GM21529 (cell line): ENCODE measurements around the gene THBS2.

Experiments
- ATAC-seq: cut with Tn5 transposase; IDR thresholded peaks from one replicate; pipeline ENCODE4 v1.9.1; 2021; ENCODE audit not compliant: unreplicated experiment

Gene THBS2

DNA sequence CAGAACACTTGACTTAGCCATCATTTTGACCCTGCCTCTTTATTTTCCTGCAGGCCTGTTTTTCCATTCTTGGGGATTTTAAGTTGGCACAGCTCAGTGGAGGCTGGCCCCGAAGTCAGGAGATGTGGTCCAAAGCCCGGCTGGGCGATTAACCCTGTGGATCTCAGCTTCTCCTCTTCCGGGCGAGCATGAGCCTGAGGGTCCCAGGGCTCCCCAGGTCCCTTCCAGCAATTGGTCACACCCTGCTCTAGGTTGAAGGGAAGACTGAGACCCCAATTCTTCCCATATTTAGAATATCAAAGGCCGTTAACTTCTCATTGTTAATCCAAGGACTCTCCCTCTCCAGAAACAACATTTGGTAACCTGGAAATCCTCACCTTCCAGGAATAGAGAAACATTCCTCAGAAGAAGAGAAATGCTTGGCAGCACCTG is 2.3 kb downstream of the THBS2 start:
- ATAC-seq: no peak

DNA sequence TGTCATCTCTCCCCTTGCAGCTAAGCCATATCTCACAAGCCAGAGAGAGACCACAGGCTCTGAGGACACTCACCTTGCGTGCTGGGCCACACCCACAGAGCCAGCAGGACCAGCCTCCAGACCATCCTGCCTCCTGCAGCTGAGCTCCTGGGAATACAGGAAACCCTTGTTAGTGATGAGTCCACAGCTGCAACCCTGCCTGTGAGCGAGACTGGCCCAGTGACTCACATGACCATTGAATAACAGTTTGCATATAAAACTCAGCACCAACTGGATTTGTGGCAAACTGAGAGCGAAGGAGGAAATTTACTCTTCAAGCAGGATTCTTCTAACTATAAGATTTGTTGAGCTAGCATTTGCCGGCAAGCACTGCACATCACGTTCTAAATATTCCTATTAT is 3.0 kb downstream of the THBS2 start:
- ATAC-seq: no peak

DNA sequence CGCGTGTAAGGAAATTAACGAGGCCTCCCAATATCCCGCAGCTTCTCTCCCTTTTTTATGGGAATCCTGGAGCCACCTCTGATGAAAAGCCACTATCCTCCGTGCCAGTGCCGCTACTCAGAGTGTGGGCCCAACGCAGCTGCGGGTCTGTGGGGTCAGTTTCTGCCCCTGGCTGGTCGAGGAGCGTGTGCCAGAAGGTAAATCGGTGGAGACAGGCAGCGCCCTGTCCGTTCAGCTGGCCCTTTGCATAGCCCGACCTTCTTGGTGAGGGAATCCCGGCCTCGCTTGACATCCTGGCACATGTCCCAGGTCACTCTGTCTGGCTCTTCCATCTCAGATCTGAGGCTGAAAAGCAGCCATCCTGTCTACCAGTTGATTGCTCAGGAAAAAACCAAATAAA is 4.6 kb downstream of the THBS2 start:
- ATAC-seq: no peak

DNA sequence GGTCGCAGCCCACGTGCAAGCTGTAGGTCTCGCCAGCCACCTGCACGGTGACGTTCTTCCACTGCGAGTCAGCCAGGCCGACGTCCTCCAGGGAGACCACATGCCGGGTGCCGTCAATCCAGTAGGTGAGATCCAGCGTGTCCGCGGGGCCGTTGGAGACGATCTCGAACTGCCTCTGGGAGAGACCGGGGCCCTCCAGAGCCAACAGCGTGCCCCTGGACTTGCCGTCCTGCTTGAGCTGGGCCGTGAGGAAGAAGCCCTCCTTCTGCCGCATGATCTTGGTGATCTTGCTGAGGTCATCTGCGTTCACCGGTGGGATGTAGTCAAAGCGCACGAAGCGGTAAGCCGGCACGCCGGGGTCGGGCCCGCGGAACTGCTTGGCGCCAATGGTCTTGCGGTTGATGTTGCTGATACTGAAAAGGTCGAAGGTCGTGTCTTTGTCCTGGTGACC is 5.1 kb downstream of the THBS2 start:
- ATAC-seq: no peak

DNA sequence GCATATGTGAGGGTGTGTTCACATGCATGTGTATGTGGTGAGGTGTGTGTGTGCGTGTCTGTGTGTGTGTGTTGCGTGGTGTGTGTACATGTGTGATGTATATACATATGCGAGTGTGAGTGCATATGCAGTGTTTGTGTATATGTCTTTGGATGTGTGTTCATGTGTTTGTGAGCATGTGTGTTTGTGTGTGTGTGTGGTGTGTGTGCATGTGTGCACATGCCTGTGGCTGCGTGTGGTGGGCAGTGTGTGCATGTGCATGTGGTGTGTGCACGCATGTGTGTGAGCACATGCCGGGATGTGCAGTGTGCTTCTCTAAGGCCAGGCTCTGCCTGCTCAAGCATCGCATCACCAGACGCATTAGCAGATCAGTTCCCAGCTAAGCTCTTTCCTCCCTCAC is 5.7 kb downstream of the THBS2 start:
- no peak for ATAC-seq

DNA sequence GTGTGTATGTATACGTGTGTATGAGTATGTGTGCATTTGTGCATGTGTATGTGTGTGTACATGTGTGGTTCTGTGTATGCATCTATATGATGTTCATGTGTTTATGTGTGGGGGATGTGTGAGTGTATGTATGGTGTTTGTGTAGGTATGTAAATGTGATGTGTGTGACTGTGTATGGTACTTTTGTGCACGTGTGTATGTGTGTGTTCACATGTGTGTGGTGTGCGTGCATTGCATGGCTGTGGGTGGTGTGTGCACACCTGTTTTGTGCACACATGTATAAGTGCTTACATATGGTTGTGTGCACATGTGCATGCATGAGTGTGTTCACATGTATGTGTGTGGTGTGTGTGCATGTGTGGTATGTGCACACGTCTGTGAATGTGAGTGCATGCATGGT is 6.2 kb downstream of the THBS2 start:
- ATAC-seq: no peak

DNA sequence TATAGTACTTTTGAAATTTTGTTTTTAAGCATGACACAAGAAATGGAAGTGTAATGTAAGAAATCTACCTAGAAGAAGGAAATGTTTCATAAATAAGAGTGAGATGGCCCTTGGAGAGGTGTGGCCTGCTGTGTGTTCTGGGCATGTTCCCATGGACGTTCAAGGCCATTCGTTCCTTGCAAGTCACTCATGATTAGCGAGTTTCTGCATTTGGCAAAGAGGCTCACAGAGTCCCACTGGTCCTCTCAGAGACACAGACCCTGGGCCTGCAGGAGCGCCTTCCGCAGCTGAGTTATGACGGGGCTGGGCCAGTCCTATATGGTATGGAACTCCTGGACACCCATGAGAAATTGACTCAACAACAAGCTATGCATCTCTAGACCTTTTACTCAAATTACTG is 7.2 kb downstream of the THBS2 start:
- ATAC-seq: no peak

DNA sequence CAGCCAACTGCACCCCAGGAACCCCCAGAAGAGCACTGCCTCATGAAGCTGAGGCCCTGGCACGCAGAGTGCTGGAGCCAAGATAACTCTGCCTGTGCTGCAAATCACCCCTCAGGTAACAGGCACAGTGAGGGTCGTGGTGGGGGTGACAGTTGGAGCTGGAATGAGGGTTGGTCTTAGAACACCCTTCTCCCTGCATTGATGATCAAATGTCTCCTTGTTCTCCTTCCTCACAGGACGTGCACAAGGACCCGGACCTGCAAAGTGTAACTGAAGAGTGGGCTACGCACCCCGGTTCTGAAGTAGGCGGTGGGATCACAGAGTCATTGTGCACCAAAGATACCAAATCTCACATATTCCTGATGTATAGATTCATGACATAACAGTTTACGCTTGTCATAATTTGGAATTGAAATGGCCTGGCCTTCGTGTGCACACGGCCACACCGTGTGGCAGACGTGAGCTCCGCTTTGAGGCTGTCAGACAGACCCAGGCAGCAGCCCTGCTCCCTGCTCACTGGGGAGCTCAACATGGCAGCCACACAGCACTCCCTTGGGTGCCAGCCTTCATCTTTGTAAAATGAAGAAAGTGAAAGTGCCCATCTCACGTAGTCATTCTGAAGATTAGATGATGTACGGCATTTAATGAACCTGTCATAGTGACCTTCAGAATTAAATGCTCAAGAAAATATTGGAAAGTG is 8.8 kb downstream of the THBS2 start:
- ATAC-seq: no peak

DNA sequence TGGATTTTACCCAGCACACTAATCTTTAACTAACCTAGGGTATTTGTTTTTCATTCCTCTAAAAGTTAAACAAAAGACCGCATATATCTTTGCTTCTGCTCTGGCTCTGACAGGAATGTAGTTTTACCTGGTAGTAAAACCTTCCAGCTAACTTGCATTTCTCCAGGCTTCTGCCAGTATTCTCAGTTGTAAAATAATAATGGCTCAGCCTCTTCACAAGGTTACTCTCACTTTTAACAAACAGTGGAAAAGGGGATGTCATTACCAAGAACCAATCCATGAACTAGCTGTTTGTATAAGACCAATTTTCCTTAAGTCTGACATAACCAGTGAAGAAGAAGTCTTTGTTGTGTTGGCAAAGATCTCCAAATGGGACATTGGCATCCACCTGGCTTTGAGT is 10.0 kb downstream of the THBS2 start:
- no peak for ATAC-seq

DNA sequence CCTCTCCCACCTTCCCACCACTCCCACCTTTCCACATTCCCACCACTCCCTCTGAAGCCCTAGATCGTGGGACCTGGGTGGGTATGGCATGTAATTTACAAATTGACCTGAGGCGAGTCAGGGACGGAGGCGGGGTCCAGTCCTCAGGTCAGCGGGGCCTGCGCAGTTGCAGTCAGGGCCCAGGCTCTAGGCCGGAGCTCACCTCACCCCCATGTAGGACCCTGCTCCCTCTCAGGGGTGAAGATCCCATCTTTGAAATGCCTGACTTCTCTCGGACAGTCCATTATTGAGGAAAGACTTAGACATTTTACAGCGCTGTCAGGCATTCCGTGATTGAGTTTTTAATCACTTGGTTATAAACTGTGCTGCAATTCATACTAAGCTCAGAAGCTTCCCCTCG is 10.5 kb downstream of the THBS2 start:
- ATAC-seq: no peak

DNA sequence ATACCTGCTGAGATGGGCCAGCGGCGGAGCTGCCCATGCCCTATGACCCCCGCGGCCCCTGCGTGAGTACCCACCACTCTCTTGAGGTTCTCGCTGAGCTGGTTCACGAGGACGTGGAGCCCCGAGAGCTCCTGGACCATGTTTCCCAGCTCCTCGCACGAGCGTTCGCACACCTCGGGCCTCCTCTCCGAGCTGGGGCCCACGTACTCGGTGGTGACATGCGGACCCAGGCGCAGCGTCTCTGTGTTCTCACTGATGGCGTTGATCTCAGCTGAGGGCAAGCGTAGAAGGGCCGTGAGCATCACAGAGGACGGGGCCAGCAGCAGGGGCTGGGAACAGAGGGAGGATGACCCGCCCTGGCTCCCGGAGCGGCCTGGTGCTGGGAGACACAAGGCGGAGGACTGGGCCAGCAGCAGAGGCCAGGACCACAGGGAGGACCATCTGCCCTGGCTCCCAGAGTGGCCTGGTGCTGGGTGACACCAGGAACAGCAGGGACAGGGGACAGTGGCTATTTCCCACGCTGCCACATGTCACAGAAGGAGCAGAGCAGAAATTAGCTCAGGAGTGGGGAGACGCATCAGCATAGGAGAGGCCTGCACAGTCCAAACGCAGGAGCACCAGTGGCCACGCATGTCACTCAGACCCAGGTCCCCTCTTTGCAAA is 11.8 kb downstream of the THBS2 start:
- ATAC-seq: no peak

DNA sequence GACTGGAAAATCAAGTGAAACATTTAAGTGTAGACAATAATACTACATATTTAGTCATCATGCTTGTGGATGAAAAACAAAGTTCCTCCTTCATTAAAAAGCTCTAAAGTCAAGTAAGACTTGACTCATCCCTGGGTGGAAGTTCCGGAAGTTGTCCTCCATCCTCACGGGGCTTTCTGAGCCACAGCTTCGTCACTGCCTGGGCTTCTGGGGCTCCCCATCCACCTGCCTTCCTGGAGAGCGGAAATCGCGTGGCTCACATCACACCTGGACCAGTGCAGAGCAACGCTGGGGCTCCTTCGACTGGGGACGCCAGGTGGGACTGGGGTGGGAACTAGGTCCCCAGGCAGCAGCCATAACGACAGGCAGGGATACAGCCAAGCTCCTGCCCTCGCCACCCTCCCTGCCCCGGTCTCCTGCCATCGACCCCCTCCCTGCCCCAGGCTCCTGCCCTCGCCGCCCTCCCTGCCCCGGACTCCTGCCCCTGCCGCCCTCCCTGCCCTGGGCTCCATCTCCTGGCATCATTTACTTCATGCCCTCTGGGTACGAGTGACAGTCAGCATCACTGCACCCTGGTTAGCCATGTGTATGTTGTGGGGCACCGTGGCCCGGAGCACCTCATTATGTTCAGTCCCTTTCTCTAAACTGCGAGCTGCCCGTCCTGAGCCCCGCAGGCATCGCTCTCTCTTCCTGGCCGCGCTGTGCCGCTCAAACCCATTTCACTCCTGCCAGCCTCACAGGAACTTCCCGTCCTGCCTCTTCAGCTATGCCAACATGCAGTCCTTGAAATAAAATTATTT is 12.9 kb downstream of the THBS2 start:
- no peak for ATAC-seq

DNA sequence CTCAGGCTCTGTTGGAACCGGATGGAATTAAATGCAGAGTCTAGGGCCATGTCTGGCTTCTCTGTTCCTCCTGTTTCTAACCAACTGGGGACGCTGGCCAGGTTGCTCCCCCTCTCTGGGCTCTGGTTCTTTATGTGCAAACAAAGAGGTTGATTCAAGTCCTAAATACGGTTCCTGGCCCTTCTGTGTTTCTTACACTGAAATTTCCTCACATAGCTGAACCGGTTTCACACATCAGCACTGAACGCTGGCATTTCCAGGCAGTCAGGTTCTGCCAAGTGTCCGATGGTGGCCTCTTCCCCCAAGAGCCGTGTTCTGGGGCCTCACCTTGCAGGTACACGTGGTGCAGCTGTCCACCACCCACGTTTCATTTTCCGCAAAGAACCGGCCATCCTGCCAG is 13.5 kb downstream of the THBS2 start:
- no peak for ATAC-seq

DNA sequence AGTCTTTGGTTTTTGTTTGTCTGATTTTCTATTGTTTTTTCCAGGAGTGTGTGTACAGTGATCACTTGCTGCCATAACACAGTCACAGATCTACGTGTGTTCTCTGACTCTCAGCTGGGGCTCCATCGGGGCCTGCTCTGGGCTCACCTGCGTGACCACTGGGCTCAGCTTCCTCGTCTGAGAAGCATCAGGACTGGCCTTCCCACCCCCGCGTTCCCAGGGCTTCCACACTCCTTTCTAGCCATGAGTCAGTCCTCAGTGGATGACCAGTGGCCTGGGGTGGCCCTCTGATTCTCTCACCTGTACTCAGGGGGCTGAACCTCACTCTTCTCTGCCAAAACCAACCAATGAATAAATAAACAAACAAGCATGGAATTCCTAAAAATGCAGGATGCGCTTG is 14.5 kb downstream of the THBS2 start:
- no peak for ATAC-seq

DNA sequence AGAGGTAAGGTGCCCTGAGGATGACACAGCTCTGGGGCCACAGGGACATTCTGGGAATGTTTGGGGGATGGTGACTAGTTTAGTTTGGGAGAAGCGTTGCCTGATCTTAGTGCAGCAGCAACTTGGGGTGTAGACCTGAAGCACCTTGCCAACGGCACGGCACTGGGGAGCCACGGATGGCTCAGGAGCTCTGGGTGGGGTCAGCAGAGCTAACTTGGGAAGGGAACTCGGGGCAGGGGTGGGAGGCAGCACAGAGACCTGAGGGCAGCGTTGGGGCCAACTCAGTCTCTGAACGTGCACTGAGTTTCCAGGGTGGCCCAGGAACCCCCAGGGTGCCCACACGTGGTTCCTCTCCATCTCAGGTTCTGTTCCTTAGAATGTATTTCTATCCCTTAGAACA is 14.9 kb downstream of the THBS2 start:
- no peak for ATAC-seq

DNA sequence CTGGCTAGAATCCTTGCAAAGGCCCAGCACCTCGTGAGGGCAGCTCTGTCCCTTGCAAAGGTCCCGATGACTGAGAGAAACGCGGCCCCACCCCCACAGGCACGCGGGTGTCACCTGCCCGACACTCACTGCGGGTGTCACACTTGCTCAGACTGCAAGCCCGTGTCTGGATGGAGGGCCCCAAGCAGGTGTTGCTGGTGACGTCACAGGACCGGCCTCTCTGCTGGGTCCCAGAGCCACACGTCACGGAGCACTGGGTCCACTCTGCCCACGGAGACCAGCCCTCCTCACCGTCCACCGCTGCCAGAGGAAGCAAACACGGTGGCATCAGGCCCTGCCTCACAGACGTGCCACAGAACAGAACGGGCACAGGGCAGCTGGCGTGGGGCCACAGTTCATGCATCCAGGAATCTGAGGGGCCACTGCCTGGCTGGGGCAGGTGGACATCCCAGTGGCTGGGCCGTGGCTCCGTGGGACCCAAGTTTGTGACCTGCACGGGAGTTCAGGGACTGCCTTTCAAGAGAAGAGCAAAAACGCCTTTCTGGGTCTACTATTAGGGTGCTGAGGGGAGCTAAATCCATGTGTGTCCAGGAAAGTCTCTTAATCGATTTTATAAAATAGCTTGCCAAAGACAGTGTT is 16.0 kb downstream of the THBS2 start:
- no peak for ATAC-seq

DNA sequence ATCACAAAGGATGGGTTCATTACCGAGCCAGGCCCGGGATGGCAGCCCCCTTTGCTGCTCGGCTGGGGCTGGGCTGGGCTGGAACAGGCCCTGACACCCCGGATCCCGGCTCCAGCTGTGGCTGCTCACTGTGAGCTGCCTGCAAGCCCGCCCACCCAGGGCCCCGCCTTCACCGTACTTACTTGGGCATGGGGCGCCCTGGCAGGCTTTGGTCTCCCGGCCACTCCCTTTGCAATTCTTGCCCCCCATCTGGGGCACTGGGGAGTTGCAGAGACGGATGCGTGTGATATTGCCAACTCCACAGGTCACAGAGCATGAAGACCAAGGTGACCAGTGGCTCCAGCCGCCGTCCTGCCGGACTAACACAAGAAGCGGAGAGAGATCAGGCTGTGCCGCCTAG is 16.7 kb downstream of the THBS2 start:
- ATAC-seq: no peak

DNA sequence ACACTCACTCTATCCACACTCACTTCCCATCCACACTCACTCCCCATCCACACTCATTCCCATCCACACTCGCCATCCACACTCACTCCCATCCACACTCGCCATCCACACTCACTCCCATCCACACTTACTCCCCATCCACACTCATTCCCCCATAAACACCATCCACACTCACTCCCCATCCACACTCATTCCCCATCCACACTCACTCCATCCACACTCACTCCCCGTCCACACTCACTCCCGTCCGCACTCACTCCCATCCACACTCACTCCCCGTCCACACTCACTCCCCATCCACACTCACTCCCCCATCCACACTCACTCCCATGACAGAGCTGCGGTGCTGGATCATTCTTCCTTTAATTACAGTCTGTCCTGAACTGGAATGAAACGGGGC is 17.1 kb downstream of the THBS2 start:
- ATAC-seq: no peak

DNA sequence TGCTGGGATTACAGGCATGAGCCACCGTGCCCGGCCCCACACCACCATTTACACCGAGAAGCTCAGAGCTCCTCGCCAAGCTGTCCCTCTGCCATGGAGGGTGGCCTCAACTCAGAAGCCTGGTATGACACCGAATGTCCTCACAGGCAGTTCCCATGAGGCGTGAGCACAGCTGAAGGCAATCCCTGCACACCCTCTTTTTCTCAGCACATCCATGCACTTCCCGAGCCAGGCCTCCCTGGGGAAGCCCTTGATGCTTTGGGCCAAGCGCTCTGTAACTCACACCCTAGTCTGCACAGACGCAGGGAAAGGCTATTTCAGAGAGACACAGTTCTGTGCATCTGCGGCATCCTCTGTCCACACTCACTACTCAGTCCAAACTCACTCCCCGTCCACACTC is 18.4 kb downstream of the THBS2 start:
- ATAC-seq: no peak

DNA sequence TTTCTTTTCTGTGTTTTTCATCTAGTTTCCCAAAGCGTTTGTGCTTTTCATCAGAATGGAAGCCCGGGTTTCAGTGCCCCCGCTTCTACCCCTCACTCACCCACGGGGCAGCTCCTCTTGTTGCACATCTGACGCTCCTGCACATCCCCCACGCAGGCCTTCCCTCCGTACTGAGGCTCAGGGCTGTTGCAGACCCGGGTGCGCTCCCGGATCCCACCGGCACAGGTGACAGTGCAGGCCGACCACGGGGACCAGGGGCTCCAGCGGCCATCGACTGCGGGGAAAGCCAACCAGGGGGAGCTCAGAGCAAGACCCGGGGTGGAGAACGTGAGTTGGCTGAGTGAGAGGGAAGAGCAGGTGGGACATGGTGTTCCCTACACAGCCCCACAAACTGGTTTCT is 19.0 kb downstream of the THBS2 start:
- no peak for ATAC-seq

DNA sequence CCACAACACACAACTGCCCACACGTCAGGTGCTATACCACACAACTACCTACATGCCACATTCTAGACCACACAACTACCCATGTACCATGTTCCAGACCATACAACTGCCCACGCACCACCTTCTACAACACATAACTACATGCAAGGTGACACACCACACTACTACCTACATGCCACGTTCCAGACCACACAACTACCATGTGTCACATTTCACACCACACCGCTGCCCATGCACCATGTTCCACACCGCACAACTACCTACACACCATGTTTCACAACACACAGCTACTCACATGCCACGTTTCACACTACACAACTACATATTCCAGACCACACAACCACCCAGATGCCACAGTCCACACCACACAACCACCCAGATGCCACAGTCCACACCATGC is 19.8 kb downstream of the THBS2 start:
- no peak for ATAC-seq

DNA sequence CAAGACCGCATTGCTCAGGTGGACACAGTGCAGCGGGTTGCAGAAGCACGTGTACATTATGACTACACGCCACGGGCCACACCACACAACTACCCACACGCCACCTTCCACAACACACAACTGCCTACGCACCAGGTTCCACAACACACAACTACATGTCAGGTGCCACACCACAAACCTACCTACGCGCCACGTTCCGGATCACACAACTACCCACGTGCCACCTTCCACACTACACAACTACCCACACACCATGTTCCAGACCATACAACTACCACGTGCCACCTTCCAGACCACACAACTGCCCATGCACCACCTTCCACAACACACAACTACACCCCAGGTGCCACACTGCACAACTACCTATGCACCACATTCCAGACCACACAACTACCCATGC is 20.5 kb downstream of the THBS2 start:
- ATAC-seq: no peak
